Keratinocyte (primary cell): ENCODE measurements around the gene HCFC1R1.

Experiments used
- EZH2 ChIP-seq: IDR thresholded peaks from one replicate; pipeline ENCODE4 v1.6.1; 2012; ENCODE audit warnings: inconsistent platforms, mild to moderate bottlenecking, low read length, moderate library complexity
- TF ChIP-seq, protein P1 (sequence below), 3 experiments: IDR thresholded peaks in 1 of 3; conservative IDR thresholded peaks in 1 of 3; optimal IDR thresholded peaks in 1 of 3; 2 replicates in 2 of 3; 3 replicates in 1 of 3; pipeline versions ENCODE3 to v1.5.1; 2011; ENCODE audit warnings: low read length in 3 of 3, mild to moderate bottlenecking in 3 of 3, moderate library complexity in 2 of 3, control low read depth in 1 of 3, inconsistent platforms in 1 of 3; ENCODE audit not compliant: insufficient read depth in 2 of 3; ENCODE audit errors: extremely low read depth in 1 of 3

DNA sequence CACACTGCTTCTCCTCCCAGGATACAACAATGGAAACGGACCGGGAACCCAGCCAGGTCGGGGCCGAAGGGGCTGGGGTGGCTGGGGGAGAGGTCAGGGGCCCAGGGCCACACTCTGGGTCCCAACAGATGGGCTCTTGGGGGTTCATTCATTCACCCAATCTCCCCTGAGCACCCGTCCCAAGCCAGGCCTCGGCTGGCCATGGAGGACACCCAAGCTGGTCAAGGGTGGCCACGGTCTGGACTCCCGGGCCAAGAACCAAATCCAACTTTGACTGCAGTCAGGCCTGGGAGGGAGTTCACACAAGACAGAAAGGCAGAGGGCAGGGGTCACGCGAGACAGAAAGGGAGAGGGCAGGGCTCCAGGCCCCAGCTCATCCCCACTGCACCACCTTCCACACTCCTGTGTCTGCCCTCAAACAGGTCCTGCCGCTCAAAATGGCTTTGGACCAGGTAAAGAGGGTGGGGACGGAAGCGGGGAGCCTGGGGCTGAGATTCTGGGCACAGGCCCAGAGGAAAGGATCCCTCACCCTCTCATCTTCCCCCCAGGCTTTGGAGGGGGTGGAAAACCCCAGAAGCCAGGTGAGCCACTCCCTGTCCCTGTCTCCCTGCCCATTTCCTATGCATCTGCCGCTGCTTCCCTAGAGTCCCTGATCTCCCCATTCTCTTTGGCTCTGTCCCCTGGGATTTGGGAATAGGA is 31.2 kb downstream of the HCFC1R1 start:
- TF ChIP-seq, protein P1, sequence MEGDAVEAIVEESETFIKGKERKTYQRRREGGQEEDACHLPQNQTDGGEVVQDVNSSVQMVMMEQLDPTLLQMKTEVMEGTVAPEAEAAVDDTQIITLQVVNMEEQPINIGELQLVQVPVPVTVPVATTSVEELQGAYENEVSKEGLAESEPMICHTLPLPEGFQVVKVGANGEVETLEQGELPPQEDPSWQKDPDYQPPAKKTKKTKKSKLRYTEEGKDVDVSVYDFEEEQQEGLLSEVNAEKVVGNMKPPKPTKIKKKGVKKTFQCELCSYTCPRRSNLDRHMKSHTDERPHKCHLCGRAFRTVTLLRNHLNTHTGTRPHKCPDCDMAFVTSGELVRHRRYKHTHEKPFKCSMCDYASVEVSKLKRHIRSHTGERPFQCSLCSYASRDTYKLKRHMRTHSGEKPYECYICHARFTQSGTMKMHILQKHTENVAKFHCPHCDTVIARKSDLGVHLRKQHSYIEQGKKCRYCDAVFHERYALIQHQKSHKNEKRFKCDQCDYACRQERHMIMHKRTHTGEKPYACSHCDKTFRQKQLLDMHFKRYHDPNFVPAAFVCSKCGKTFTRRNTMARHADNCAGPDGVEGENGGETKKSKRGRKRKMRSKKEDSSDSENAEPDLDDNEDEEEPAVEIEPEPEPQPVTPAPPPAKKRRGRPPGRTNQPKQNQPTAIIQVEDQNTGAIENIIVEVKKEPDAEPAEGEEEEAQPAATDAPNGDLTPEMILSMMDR (optimal IDR thresholded peaks at IDR 0.05 in 1 of 3, IDR thresholded peaks at IDR 0.05 in 1 of 3, conservative IDR thresholded peaks at IDR 0.05 in 1 of 3; ENCODE audit: extremely low read depth in 1 of 3, insufficient read depth in 2 of 3, low read length in 3 of 3), result no peak
- no peak for TF ChIP-seq EZH2
